ENCODE data around the gene NVL.

- TF ChIP-seq, protein P1, sequence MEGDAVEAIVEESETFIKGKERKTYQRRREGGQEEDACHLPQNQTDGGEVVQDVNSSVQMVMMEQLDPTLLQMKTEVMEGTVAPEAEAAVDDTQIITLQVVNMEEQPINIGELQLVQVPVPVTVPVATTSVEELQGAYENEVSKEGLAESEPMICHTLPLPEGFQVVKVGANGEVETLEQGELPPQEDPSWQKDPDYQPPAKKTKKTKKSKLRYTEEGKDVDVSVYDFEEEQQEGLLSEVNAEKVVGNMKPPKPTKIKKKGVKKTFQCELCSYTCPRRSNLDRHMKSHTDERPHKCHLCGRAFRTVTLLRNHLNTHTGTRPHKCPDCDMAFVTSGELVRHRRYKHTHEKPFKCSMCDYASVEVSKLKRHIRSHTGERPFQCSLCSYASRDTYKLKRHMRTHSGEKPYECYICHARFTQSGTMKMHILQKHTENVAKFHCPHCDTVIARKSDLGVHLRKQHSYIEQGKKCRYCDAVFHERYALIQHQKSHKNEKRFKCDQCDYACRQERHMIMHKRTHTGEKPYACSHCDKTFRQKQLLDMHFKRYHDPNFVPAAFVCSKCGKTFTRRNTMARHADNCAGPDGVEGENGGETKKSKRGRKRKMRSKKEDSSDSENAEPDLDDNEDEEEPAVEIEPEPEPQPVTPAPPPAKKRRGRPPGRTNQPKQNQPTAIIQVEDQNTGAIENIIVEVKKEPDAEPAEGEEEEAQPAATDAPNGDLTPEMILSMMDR (IDR thresholded peaks at IDR 0.05 in 2 of 3, conservative IDR thresholded peaks at IDR 0.05 in 1 of 3; ENCODE audit: control insufficient read depth in 2 of 3, extremely low read depth in 1 of 3, insufficient read depth in 1 of 3, low read depth in 3 of 3, low read length in 3 of 3), result no peak
- TF ChIP-seq REST (IDR thresholded peaks at IDR 0.05; ENCODE audit: low read depth, low read length) (no peak), BCLAF1 (IDR thresholded peaks at IDR 0.05) (no peak), SMAD1 (IDR thresholded peaks at IDR 0.05; ENCODE audit: low read depth, partially characterized antibody) (no peak)
These were observed 77.5 kb downstream of the NVL start for GRCh38 chr1:224252479-224252878.
